Stimulated activated CD8-positive, alpha-beta memory T cell treated with anti-CD3 and anti-CD28 coated beads, Interleukin-4, amount 100 ng/mL, for 4 hours (primary cell): Measurements from ENCODE around the gene C10orf143.

Source experiments
- DNase-seq, 2 donors: peaks; one replicate each; pipeline ENCODE4 v3.0.0-alpha.2; 2020; ENCODE audit warnings: low read depth in 2 of 2, low spot score in 1 of 2

C10orf143 gene

GRCh38 chr10:130054021-130054420 lies 56.6 kb downstream of the C10orf143 start:
- DNase-seq, result no peak

- DNase-seq, result no peak
These were observed 57.1 kb downstream of the C10orf143 start for GRCh38 chr10:130053561-130053960.

- DNase-seq, result no peak
These were observed 58.4 kb downstream of the C10orf143 start for GRCh38 chr10:130052193-130052592.

GRCh38 chr10:130050721-130051120 lies 59.9 kb downstream of the C10orf143 start:
- no peak for DNase-seq

GRCh38 chr10:130049987-130050386 lies 60.6 kb downstream of the C10orf143 start:
- DNase-seq, result no peak

- no peak for DNase-seq
These were observed 61.4 kb downstream of the C10orf143 start for GRCh38 chr10:130049244-130049643.

- DNase-seq, result no peak
These were observed 62.5 kb downstream of the C10orf143 start for GRCh38 chr10:130048081-130048480.

- no peak for DNase-seq
These were observed 63.3 kb downstream of the C10orf143 start for GRCh38 chr10:130047336-130047735.

GRCh38 chr10:130046591-130046990 lies 64.0 kb downstream of the C10orf143 start:
- DNase-seq, result no peak

GRCh38 chr10:130045801-130046321 lies 64.8 kb downstream of the C10orf143 start:
- no peak for DNase-seq

- DNase-seq, result no peak
These were observed 65.5 kb downstream of the C10orf143 start for GRCh38 chr10:130045091-130045652.

GRCh38 chr10:130044067-130045061 lies 66.3 kb downstream of the C10orf143 start:
- DNase-seq, result no peak

- DNase-seq, result no peak
These were observed 67.1 kb downstream of the C10orf143 start for GRCh38 chr10:130043491-130043890.

GRCh38 chr10:130042381-130042780 lies 68.2 kb downstream of the C10orf143 start:
- DNase-seq, result no peak

GRCh38 chr10:130041451-130042371 lies 68.9 kb downstream of the C10orf143 start:
- no peak for DNase-seq

GRCh38 chr10:130040817-130041330 lies 69.8 kb downstream of the C10orf143 start:
- DNase-seq, result no peak

GRCh38 chr10:130040351-130040750 lies 70.3 kb downstream of the C10orf143 start:
- no peak for DNase-seq

GRCh38 chr10:130039141-130039540 lies 71.5 kb downstream of the C10orf143 start:
- DNase-seq, result no peak

- no peak for DNase-seq
These were observed 72.0 kb downstream of the C10orf143 start for GRCh38 chr10:130038611-130039109.

GRCh38 chr10:130038019-130038555 lies 72.5 kb downstream of the C10orf143 start:
- DNase-seq, result no peak
